GM12878 (cell line): ENCODE data around the gene MYPN. TPM values are rescaled to one million over a fixed set of nuclear protein-coding genes. Genes with fewer than 3 reads are reported as not detected.

Source experiments
- ATAC-seq: fragments of 200-7000 bp; cut with Tn5 transposase; 3 replicates; pipeline ENCODE4 v1.9.1; 2020; ENCODE audit warnings: mild to moderate bottlenecking, moderate library complexity
- BruUV-seq: library from RNA; stranded (reverse); fragments of 400-500 nt; replicated peaks from 2 replicates; lab custom pipeline; 2021; lab: Mats Ljungman, UMichigan
- CTCF ChIA-PET: fragments of 300-600 bp; sonication (Branson Sonifier 250); formaldehyde crosslinking; extraction: SDS; loops from one replicate; lab custom pipeline; 2021; ENCODE audit warnings: inconsistent platforms; lab: Yijun Ruan, JAX
- POLR2A ChIA-PET: fragments of 350-600 bp; formaldehyde crosslinking; extraction: SDS; loops from one replicate; lab custom pipeline; 2021; ENCODE audit warnings: inconsistent platforms; lab: Charles Lee
- RAD21 ChIA-PET: fragments of 300-600 bp; sonication (Branson Sonifier 250); formaldehyde crosslinking; loops from one replicate; lab custom pipeline; 2023; ENCODE audit warnings: antibody characterized with exemption; ENCODE audit not compliant: unreplicated experiment; lab: Charles Lee
- SMC1A ChIA-PET: fragments of 300-600 bp; sonication (Branson Sonifier 250); formaldehyde crosslinking; loops from one replicate; lab custom pipeline; 2023; ENCODE audit not compliant: unreplicated experiment, uncharacterized antibody; lab: Charles Lee
- DNase-seq: peaks from one replicate; pipeline ENCODE4 v3.0.0-alpha.2; 2011; ENCODE audit warnings: low read depth, low spot score
- FAIRE-seq: peaks from 3 replicates; lab custom pipeline; 2011; peaks lifted over from hg19 to GRCh38; lab: Jason Lieb, UNC
- H2AFZ ChIP-seq: 2 replicates; pipeline ENCODE4 v1.6.0; 2011; ENCODE audit warnings: low read depth, low read length, control low read depth; ENCODE audit not compliant: control insufficient read depth
- H3K27ac ChIP-seq: 2 replicates; pipeline ENCODE4 v1.5.1; 2011; ENCODE audit warnings: control low read depth; ENCODE audit not compliant: control insufficient read depth, insufficient read depth
- H3K27me3 ChIP-seq, 2 experiments: replicated peaks in 1 of 2; 2 replicates each; pipeline versions ENCODE4 v1.6.0 to v1.6.1; 2011; ENCODE audit warnings: low read length in 1 of 2; ENCODE audit not compliant: control insufficient read depth in 2 of 2, insufficient read depth in 2 of 2
- H3K36me3 ChIP-seq, 2 experiments: 2 replicates each; pipeline ENCODE4 v1.5.1; 2011; ENCODE audit warnings: low read length in 1 of 2; ENCODE audit not compliant: control insufficient read depth in 2 of 2, insufficient read depth in 2 of 2
- H3K4me1 ChIP-seq: 2 replicates; pipeline ENCODE4 v1.6.1; 2011; ENCODE audit warnings: mild to moderate bottlenecking, low read length, moderate library complexity, mixed read lengths; ENCODE audit not compliant: control insufficient read depth, insufficient read depth
- H3K4me2 ChIP-seq: 2 replicates; pipeline ENCODE4 v1.6.0; 2011; ENCODE audit warnings: control low read depth; ENCODE audit not compliant: control insufficient read depth, insufficient read depth
- H3K4me3 ChIP-seq: fragments of 200-600 bp; sonication (generic); 2 replicates; pipeline ENCODE4 v1.5.1; 2016
- H3K79me2 ChIP-seq: 2 replicates; pipeline ENCODE4 v1.6.0; 2011; ENCODE audit warnings: low read length; ENCODE audit not compliant: control insufficient read depth, insufficient read depth
- H3K9ac ChIP-seq: 2 replicates; pipeline ENCODE4 v1.8.0; 2011; ENCODE audit warnings: low read length, control low read depth, mixed read lengths; ENCODE audit not compliant: control insufficient read depth, insufficient read depth
- H3K9me3 ChIP-seq: replicated peaks from 3 replicates; pipeline ENCODE4 v1.5.1; 2011; ENCODE audit warnings: mild to moderate bottlenecking, low read length; ENCODE audit not compliant: control insufficient read depth, insufficient read depth
- H4K20me1 ChIP-seq: 2 replicates; pipeline ENCODE4 v1.6.0; 2011; ENCODE audit not compliant: control insufficient read depth, insufficient read depth
- BCL3 ChIP-seq: IDR thresholded peaks from 2 replicates; pipeline ENCODE4 v1.6.1; 2011; ENCODE audit warnings: borderline replicate concordance, low read depth, mild to moderate bottlenecking, moderate library complexity, low read length; ENCODE audit not compliant: insufficient read depth, poor library complexity, severe bottlenecking
- CUX1 ChIP-seq: IDR thresholded peaks from 2 replicates; pipeline ENCODE4 v1.6.1; 2012; ENCODE audit warnings: improper control_type of control experiment, low read depth, low read length; ENCODE audit not compliant: insufficient replicate concordance
- HCFC1 ChIP-seq: fragments of 150-350 bp; IDR thresholded peaks from 2 replicates; pipeline ENCODE4 v1.6.1; 2014; ENCODE audit warnings: low read length
- MYC ChIP-seq: IDR thresholded peaks from 2 replicates; pipeline ENCODE4 v1.6.1; 2011; ENCODE audit warnings: mild to moderate bottlenecking, low read length, moderate library complexity, inconsistent platforms; ENCODE audit not compliant: insufficient read depth, insufficient replicate concordance, insufficient read length, severe bottlenecking
- POLR2A ChIP-seq: IDR thresholded peaks from 2 replicates; pipeline ENCODE4 v1.6.1; 2011; ENCODE audit warnings: low read depth, mild to moderate bottlenecking, low read length
- SUZ12 ChIP-seq: fragments of 200-600 bp; sonication (generic); IDR thresholded peaks from one replicate; pipeline ENCODE4 v1.6.1; 2018; ENCODE audit warnings: antibody characterized with exemption, mild to moderate bottlenecking; ENCODE audit not compliant: unreplicated experiment
- YBX1 ChIP-seq: fragments of 450-650 bp; IDR thresholded peaks from 2 replicates; pipeline ENCODE4 v1.6.1; 2016; ENCODE audit warnings: antibody characterized with exemption
- WGBS: methylation state at CpG from one replicate; pipeline ENCODE4 v1.1.6; 2016; ENCODE audit warnings: low lambda C conversion rate; ENCODE audit not compliant: insufficient replicate concordance, insufficient coverage; ENCODE audit errors: missing lambda C conversion rate; 5-methylcytosine and 5-hydroxymethylcytosine counted together
- in situ Hi-C: fragments of 300-500 bp; cut with MboI; formaldehyde crosslinking; loops from 9 replicates; pipeline ENCODE4 v1.14.3; 2018; ENCODE audit warnings: mixed read lengths
- intact Hi-C: fragments of 100-400 bp; cut with micrococcal nuclease; formaldehyde crosslinking; loops from one replicate; pipeline ENCODE4 v1.14.2; 2022; ENCODE audit not compliant: unreplicated experiment
- polyA plus RNA-seq, 11 experiments: library from polyadenylated mRNA; depleted of rRNA in 4 of 11; unstranded in 6 of 11; stranded (reverse) in 5 of 11; fragments of >200 nt; fragmentation: Nextera tagmentation in 4 of 11; fragmentation: Illumina TruSeq in 1 of 11; extraction: Ambion mirVana in 4 of 11; extraction: Trizol in 1 of 11; gene quantifications; 1 replicate in 1 of 11; 2 replicates in 10 of 11; pipeline versions ENCODE4 v1.2.1 to v1.2.3, GENCODE V29; 2011 to 2016; ENCODE audit warnings: inconsistent platforms in 2 of 11, missing spikeins in 2 of 11, low read depth in 1 of 11
- total RNA-seq, 4 experiments: library from RNA; depleted of rRNA in 3 of 4; stranded (reverse); fragments of >200 nt in 3 of 4; fragmentation: Illumina TruSeq in 1 of 4; extraction: Trizol in 1 of 4; gene quantifications; 2 replicates each; pipeline versions ENCODE4 v1.2.1 to v1.2.3, GENCODE V29; 2013 to 2021

Gene MYPN
- total and polyA plus RNA-seq, 10 of the 15 experiments (the other 5 are each of a cell fraction or from before 2014, with no cell fraction given): 0.01 to 0.02 TPM; not detected in 8

- intact Hi-C loops (no loop called here), in situ Hi-C loops (no loop called here)
- RAD21 ChIA-PET: no interaction called here
- no peaks in the 10 kb centered on the region for H3K27me3 ChIP-seq
- no peaks in the 10 kb centered on the region for H3K4me1 ChIP-seq
- H2AFZ ChIP-seq: no peak overlapping the region
- H3K79me2 ChIP-seq: no peaks in the 10 kb centered on the region
- no TSS peak for BruUV-seq
- ATAC-seq (no peak), FAIRE-seq (no peak), DNase-seq (no peak)
- SMC1A ChIA-PET: no interaction called here
- H3K9me3 ChIP-seq: no peaks in the 10 kb centered on the region
- H3K4me3 ChIP-seq: no peak overlapping the region
- no peaks in the 10 kb centered on the region for H3K36me3 ChIP-seq
- TF ChIP-seq POLR2A: no peak
- TF ChIP-seq MYC: no peak
- no peak overlapping the region for H3K9ac ChIP-seq
- H3K4me2 ChIP-seq: no peak overlapping the region
- POLR2A ChIA-PET: interaction anchor here (0.6 kb wide), 1 partner anchor 328 kb away, joined by 7 read pairs; no protein-coding TSS in a partner anchor
- H3K27ac ChIP-seq: no peak overlapping the region
- CTCF ChIA-PET: interaction anchor here (1.1 to 1.8 kb wide), 2 partner anchors 28 kb away, joined by 3 to 4 read pairs; no protein-coding TSS in a partner anchor
- WGBS: 0% methylated on average over 1 of the region's 2 CpGs
- no peaks in the 10 kb centered on the region for H4K20me1 ChIP-seq
Measured at GRCh38 chr10:68185085-68185484, 75.8 kb downstream of the MYPN start.

GRCh38 chr10:68188835-68189234, 79.5 kb downstream of the MYPN start:
- Histone ChIP-seq H3K79me2 (no peaks in the 10 kb centered on the region), H4K20me1 (no peaks in the 10 kb centered on the region), H3K4me2 (no peak overlapping the region), H3K36me3 (no peaks in the 10 kb centered on the region), H3K27ac (no peak overlapping the region), H3K4me1 (no peaks in the 10 kb centered on the region), H2AFZ (no peak overlapping the region)
- ChIA-PET RAD21 (no interaction called here), CTCF (interaction anchor here (0.9 to 2.3 kb wide), 3 partner anchors 19 to 400 kb away, joined by 4 to 9 read pairs (median 5); no protein-coding TSS in a partner anchor)
- intact Hi-C loops: no loop called here
- no TSS peak for BruUV-seq
- DNase-seq: no peak
- 60% methylated on average over 6 of the region's 6 CpGs for WGBS
- no peak for TF ChIP-seq SUZ12
- no peak for TF ChIP-seq BCL3
- TF ChIP-seq YBX1: no peak
- TF ChIP-seq CUX1: no peak
- TF ChIP-seq HCFC1: no peak
- TF ChIP-seq, all 136 proteins: peak for 0
- H3K9me3 ChIP-seq: no peaks in the 10 kb centered on the region
- ChIA-PET POLR2A (no interaction called here), SMC1A (interaction anchor here (1.0 to 1.3 kb wide), 3 partner anchors 8 to 31 kb away, joined by 3 read pairs; no protein-coding TSS in a partner anchor)
- FAIRE-seq (no peak), ATAC-seq (no peak)
- H3K4me3 ChIP-seq: no peak overlapping the region
- no peaks in the 10 kb centered on the region for H3K27me3 ChIP-seq
- in situ Hi-C loops: no loop called here
- H3K9ac ChIP-seq: no peak overlapping the region
